HG02852 (cell line): ENCODE measurements around the gene EFEMP2.
A peak's percentile ranks its signal among the peaks of the same experiment; 100 is the strongest.
"Not testable (repeated sequence)": the region's sequence is repeated elsewhere in the genome, so short reads cannot be mapped to it uniquely, and the experiment has no call there.

ENCODE experiments used
- ATAC-seq: cut with Tn5 transposase; IDR thresholded peaks from one replicate; pipeline ENCODE4 v1.9.1; 2021; ENCODE audit warnings: mild to moderate bottlenecking, moderate library complexity; ENCODE audit not compliant: unreplicated experiment

Gene EFEMP2

GRCh38 chr11:65833297-65834030, 39.1 kb downstream of the EFEMP2 start, which contains the start of gene SNX32:
Gene SNX32 (plus strand): TSS chr11:65833963. CDS start chr11:65834066, 103 bp downstream.
- peak; percentile 96 for ATAC-seq

GRCh38 chr11:65832231-65832630, 40.4 kb downstream of the EFEMP2 start:
- not testable (repeated sequence) for ATAC-seq

- ATAC-seq: no peak
Measured at GRCh38 chr11:65829459-65829858, 43.1 kb downstream of the EFEMP2 start.

- ATAC-seq: no peak
Measured at GRCh38 chr11:65826984-65827735, 45.4 kb downstream of the EFEMP2 start.

GRCh38 chr11:65822776-65823528, 49.6 kb downstream of the EFEMP2 start:
- ATAC-seq: no peak

- no peak for ATAC-seq
Measured at GRCh38 chr11:65821107-65821506, 51.5 kb downstream of the EFEMP2 start.

- ATAC-seq: peak; percentile 75
Measured at GRCh38 chr11:65817835-65818680, 54.5 kb downstream of the EFEMP2 start.

- ATAC-seq: no peak
Measured at GRCh38 chr11:65817312-65817834, 55.2 kb downstream of the EFEMP2 start.

GRCh38 chr11:65816696-65817095, 55.9 kb downstream of the EFEMP2 start:
- ATAC-seq: no peak
